Astrocyte (in vitro differentiated cells and primary cell): ENCODE data around the gene ZSWIM4.

Experiments used
- CTCF ChIP-seq: IDR thresholded peaks from 2 replicates; pipeline ENCODE4 v1.5.1; 2011; ENCODE audit warnings: low read depth, mild to moderate bottlenecking, inconsistent platforms, low read length, moderate library complexity; ENCODE audit not compliant: insufficient read depth
- EZH2 ChIP-seq: IDR thresholded peaks from 2 replicates; pipeline ENCODE4 v1.6.1; 2012; ENCODE audit warnings: mild to moderate bottlenecking, low read length, inconsistent platforms; ENCODE audit not compliant: insufficient read depth

- TF ChIP-seq CTCF (no peak), EZH2 (no peak)
Observed at GRCh38 chr19:13841962-13842290, 46.7 kb downstream of the ZSWIM4 start.
